ENCODE measurements around the gene MAOB.

Gene MAOB

DNA sequence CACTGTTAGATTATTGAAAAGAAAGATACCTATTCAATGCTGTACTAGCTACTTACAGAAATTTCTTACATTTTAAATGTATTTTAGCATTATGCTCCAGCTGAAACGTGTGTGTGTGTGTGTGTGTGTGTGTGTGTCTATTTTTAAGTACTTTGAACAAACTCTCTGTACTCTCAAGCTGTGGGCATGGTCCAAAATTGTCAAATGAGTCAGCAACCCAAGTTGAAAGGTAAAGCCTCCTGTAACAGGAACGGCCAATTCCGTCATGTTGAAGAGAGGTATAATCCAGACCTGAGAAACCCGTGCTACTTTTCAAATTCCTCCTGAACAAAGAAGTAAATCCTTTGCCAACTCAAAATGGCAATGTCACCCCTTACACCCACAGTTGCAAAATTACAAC lies 20.5 kb downstream of the MAOB start:
- DNase-seq (ENCODE audit: low read depth in 2 of 3, low spot score in 1 of 3), result no peak

DNA sequence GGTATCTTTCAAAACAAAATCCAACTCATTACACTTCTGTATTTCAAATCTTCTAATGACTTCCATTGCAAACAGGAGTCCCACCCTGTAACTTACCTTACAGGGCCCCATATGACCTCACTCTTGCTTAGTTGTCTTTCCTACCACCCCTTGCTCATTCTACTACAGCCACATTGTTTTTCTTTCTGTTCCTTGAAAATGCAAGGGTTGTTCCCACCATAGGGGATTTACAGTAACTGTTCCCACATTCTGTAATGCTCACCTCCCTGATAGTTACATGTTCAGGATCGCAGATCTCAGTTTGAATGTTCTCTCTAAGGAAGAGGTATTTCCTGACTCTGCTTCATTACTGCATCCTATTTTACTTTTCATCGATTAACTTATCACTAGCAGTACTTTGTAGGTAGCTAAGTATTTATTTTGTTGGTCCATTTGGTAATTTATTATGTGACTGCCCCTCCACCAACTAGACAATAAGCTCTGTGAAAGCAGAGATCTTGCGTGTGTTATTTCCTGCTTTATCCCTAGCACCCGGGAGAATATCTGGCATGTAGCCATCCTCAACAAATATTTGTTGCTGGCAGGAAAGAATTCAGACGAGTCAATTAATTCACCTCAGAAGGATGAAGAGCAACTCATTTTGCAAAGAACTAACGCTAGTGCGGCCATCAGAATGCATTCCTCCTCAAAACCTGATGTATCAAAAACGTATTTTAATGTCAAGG lies 21.4 kb downstream of the MAOB start:
- no peak for DNase-seq (ENCODE audit: low read depth in 2 of 3, low spot score in 1 of 3)

DNA sequence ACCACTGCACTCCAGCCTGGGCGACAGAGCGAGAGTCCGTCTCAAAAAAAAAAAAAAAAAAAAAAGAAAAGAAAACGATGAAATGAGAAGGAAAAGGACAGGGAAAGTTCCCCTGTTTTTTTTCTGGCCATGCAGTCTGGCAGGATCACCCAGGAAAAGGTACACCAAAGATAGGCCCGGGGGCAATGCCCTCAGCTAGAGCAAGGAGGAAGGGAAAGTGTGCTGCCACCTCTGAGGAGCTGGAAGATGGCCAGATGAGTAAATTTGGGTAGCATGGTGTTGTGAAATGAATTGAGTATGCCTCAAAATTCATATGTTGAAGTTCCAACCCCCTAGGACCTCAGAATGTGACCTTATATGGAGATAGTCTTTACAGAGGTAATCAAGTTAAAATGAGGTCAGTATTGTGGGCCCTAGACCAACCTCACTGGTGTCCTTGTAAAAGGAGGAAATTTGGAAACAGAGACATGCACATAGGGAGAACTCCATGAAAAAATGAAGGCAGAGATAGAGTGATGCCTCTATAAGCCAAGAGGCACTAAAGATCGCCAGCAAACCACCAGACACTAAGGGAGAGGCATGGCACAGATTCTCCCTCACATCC lies 28.9 kb downstream of the MAOB start:
- no peak for DNase-seq (ENCODE audit: low read depth in 2 of 3, low spot score in 1 of 3)

DNA sequence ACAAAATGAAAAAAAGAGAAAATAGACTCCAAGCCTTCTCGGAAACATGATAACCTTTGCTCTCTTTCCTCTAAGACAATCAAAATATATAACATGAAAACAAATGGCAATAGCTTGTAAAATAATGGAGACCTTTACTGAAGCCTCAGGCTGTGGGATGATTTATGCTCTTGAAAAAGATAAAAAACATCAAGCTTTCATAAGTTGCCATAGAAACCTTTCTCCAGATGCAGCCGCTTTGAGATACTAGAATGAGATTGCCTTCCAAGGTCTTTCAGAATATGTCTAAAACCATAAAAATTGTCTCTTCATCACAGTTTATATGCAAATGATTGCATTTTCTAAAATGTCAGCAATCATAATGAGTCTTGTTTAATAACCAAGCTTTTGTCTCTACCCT lies 31.6 kb downstream of the MAOB start:
- no peak for DNase-seq (ENCODE audit: low read depth in 2 of 3, low spot score in 1 of 3)

DNA sequence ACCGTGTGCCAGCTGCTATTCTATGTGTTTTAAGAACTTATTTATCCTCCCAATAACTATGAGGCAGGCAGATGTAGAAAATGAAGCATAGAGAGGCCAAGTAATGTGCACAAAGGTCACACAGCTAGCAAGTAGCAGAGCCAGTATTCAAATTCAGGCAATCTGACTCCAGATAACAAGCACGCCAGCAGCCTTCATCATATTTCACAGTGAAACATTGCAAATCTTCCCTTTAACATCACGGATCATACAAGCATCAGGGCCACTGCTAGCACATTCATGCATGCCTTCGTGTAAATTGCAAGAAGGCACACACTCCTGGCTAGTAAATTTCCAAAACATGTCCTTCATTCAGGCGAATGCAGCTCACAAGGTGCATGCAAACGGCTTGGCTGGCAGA lies 33.1 kb downstream of the MAOB start:
- no peak for DNase-seq (ENCODE audit: low read depth in 2 of 3, low spot score in 1 of 3)

DNA sequence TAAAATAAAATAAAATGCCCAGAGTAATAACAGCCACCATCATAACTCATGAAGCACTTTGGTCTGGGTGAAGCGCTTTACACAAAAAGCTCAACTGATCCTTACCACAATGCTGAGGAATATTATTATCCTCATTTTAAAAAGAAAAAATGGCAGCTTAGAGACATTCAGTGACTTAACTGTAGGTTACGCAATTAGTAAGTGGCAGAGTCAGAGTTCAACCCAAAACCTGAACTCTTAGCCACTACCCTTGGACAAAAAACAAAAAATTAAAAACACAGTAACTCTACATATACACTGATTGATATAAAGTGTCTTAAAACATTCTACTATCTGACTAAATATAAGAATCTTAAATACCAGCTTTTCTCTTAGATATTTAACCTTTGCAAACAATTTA lies 34.9 kb downstream of the MAOB start:
- no peak for DNase-seq (ENCODE audit: low read depth in 2 of 3, low spot score in 1 of 3)

DNA sequence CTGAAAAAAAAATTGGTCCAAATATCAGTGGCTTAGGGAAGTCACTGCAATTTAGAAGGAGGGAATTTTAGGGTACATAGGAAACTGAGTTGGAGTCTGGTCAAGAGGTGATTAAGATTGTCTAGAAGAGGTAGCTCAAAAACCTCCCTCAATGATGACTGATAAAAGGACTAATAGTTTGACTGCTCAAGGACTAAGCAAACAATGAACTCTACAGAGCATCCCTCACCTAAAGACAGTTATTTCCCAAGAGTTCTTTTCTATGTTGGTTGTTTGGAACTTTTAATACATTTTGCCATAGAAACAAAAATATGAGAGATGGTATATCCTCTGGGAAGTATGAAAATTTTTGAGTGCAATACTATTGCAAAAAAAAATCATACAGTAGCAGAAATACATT lies 35.7 kb downstream of the MAOB start:
- DNase-seq (ENCODE audit: low read depth in 2 of 3, low spot score in 1 of 3), result no peak

DNA sequence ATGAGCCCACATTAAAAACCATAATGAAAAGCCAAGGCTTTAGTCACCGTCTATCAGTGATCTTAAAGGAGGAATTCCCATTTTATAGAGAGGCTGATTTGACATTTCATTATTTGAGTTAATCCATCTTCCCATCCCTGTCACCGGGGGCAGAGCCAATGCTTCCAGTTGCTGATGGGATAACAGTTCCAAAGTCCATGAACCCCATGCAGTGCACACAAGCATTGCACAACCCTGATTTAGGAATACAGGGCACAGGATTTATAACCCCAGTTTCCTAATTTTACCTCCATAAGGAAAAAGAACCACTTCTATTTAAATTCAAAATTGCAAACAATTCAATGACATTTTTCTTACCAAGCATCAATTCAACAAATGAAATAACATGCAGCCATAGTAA lies 36.5 kb downstream of the MAOB start:
- no peak for DNase-seq (ENCODE audit: low read depth in 2 of 3, low spot score in 1 of 3)

DNA sequence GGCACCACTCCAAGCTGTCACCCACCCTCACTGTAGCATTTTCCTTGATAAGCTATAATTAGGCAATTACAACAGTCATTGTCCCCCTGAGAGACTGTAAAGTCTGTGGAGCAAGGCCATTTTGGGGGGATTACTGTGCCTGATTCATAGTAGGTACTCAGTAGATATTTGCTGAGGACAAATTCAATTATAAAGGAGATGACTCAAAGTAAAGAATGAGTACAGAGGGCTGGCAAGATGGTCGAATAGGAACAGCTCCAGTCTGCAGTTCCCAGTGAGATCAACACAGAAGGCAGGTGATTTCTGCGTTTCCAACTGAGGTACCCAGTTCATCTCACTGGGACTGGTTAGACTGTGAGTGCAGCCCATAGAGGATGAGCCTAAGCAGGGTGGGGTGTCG lies 42.0 kb downstream of the MAOB start:
- no peak for DNase-seq (ENCODE audit: low read depth in 2 of 3, low spot score in 1 of 3)

DNA sequence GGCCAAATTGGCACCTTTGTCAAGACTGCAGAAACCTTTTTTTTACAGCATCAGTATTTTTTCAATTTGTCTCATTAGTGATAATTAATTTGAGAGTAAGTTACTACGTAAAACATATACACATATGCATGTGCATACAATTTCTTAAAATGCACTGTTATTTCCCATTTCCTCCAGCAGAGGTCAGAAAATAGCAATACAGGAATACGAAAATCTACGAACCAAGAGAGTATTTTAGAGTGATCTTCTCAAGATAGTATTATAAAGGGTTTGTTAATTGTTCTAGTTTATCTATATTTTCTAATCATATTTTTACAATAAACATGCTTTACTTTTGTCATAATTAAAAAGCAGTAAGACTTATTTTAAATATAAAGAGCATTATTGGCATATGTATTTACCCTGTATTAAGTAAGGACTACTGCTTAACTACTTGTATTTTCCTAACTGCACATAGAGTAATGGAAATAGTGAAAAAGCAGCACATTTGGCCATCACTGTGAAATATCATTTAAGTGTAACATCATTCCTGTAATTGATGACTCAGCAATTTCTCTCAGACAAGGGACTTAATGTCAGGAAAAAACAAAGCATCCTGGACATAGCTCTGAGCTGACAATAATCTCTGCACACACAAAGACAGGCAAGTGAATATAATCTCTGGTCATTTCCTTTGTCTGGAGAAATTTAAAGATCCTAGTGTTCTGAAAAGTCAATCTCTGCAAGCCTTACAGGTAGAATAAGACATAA lies 45.6 kb downstream of the MAOB start:
- DNase-seq (ENCODE audit: low read depth in 2 of 3, low spot score in 1 of 3), result peak in 1 of 3 donors; percentile 2

DNA sequence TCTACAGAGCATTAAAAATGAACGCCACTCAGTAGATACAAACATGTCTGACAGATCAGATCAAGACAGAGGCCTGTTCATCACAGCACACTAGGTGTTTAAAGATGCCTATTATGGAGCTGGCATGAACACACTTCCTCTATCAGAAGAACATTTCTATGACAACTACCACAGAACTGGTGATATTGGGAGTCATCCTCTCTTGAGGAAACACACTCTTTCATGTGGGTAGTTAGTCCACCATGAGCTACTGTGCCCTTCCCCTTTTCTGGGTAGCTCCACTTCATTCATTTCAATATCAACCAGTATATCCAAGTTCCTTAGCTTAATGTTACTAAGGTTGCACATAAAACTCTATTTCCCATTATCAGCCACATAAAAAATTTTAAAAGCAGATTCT lies 46.7 kb downstream of the MAOB start:
- DNase-seq (ENCODE audit: low read depth in 2 of 3, low spot score in 1 of 3), result no peak

DNA sequence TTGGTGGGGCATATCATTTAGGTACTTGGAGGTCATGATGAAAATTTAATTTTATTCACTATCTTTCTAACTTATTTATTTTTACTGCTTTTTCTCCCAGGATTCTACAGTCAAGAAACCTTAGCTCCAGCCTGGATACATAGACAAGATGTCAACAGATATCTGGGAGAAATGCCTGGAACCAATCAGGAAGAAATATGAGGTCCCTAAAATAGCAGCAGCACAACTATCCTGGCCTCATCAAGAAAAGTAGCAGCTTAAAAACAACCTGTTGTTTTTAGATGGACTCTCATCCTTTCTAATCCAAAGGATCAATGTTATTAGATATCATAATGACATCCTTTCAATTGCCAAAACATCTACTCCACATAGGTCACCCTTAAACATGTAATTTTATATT lies 54.5 kb downstream of the MAOB start:
- DNase-seq (ENCODE audit: low read depth in 2 of 3, low spot score in 1 of 3), result no peak

DNA sequence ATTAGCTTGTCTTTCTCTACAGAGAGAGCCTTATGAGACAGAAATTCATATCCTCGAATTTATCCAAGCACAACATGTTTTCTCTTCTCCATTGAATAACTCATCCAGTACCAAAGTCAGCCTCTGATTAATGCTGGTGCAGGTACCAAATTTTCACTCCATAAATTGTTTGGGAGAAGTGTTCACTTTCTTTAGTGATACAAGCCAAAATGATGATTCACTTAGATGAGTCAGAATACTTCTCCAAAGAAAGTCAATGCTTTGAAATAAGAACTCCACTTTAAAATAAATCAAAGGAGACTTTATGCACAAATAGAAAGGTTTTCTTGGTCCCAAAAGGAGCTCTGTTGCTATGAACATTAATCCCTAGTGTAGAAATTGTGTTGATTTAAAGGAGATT lies 60.2 kb downstream of the MAOB start:
- DNase-seq (ENCODE audit: low read depth in 2 of 3, low spot score in 1 of 3), result no peak

DNA sequence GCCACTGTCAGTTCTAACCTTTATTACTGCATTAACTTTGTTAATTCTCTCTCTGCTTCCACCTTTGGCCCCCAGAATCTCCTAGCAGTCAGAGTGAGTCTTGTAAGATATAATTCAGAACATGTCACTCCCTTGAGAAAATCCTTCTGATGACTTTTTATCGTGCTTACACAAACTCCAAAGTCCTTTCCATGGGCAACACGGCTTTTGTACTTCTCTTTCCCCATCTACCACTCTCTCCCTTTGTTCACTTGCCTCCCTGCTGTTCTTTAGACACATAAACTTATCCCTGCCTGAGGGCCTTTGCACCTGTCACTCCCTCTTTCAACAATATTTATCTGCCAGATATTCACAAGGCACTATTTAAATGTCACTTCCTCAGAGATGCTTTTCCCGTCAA lies 64.8 kb downstream of the MAOB start:
- no peak for DNase-seq (ENCODE audit: low read depth in 2 of 3, low spot score in 1 of 3)

DNA sequence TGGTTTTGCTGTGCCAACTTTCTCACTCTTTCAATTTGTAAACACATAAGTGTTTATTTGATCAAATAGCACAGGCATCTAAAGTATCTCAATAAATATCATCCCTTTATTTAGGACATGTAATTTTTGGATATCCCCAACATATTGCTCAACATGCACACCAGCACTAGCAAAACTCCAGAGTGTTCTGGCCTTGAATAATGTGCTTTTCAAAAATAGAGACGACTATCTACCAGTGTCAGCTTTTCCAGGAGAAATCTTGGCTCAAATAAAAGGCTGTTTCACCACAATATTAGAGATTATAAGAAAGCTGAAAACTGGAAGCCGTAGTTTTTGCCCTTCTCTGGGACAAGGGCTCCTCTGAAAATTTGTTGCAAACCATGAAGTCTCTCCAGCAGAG lies 67.0 kb downstream of the MAOB start:
- DNase-seq (ENCODE audit: low read depth in 2 of 3, low spot score in 1 of 3), result no peak

DNA sequence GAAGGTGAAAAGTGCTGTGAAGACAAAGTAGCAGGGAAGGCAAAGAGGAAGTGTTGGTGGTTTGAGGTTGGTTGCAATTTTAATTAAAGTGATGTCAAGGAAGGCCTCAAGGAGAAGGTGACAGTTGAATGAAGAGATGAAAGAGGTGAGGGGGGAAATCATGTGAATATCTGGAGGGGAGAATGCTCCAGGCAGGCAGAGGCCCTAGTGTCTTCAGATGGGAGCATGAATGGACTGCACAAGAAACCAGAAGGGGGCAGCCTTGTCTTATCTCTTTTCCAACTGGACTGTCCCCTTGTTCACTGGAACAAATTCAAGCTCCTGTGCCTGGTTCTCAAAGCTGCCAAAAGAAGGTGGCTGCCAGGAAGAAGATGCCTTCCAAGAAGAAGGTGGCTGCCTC lies 68.4 kb downstream of the MAOB start:
- DNase-seq (ENCODE audit: low read depth in 2 of 3, low spot score in 1 of 3), result no peak

DNA sequence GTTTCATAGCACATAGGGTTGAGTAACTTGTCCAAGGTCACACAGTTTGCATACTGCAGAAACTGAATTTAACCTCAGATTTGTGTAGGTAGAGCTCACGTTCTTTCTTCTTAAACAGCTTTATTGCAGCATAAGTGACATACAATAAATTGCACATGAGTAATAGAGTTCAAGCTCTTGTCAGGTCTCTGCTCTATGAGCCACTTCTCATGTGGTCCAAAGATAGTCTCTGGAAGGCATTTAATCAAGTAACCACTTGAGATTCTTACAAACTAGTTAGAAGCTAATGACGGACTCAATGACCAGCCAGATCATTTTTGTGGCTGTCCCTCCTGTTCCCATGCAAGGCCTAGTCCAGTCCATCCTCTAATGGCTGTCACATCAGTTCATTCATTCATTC lies 68.9 kb downstream of the MAOB start:
- no peak for DNase-seq (ENCODE audit: low read depth in 2 of 3, low spot score in 1 of 3)

DNA sequence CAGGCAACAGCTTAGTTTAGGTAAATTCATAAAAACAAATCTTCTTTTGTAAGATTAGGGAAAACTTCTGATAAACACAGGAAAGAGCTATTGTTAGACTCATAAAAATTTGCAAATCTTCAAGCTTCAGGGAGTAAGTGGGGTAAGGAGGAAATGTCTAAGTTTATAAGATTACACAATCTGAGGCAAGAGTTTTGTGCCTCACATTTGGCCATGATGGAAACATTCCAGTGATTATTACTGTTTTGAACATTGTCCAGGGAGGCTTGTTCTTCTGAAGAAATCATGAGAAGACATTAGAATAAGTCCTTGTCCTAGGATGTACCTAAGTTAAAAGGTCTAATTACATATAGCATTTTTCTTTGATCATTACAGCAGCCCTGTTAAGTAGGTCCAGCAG lies 72.8 kb downstream of the MAOB start:
- DNase-seq (ENCODE audit: low read depth in 2 of 3, low spot score in 1 of 3), result no peak

DNA sequence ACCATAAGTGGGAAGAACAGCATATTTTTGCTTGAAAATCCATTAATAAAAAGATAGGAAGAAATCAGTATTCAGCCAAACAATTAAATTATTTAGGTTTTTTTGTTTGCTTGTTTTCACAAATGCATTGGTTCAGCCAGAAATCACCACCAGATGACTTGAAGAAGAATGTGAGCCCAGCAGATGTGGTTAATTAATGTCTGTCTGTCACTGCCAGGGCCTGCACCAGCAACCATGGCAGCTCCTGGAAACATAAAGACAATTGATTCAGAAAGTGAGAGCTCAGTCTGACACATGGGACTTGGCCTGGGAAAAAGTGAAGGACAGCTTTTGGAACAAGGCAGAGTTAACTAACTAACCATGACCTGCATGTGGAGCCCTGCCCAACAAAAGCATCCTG lies 74.0 kb downstream of the MAOB start:
- DNase-seq (ENCODE audit: low read depth in 2 of 3, low spot score in 1 of 3), result no peak

DNA sequence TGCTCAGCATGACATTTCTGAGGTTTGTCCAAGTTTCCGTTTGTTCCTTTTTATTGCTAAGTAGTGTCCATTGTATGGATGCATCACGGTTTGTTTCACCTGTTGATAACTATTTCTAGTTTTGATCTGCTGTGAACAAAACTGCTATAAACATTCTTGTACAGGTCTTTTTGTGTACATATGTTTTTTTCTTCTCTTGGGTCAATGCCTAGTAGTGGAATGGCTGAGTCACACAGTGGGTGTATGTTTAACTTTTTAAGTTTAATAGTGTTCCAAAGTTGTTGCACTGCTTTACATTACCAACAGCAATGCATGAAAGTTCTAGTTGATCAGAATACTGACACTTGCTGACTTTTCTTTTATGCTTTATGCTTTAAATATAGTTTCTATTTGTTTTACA lies 76.7 kb downstream of the MAOB start:
- no peak for DNase-seq (ENCODE audit: low read depth in 2 of 3, low spot score in 1 of 3)

DNA sequence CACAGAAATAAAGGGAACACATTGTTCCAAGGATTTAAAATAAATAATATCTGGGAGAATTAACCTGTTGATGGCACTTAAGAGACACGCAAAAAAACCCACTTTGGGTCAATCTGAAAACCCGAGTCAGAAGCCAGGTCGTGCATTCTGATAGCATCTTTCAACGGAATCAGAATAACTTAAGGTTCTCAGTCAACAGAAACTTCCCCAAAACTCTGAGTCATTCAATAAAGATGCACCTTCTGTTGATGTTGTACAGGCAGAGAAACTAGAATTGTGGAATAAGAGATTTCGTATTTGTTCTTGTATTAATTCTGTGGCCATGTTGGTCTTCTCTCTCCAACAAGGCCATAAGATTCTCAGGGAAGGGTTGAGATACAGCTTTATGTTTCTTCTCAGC lies 78.2 kb downstream of the MAOB start:
- DNase-seq (ENCODE audit: low read depth in 2 of 3, low spot score in 1 of 3), result no peak

DNA sequence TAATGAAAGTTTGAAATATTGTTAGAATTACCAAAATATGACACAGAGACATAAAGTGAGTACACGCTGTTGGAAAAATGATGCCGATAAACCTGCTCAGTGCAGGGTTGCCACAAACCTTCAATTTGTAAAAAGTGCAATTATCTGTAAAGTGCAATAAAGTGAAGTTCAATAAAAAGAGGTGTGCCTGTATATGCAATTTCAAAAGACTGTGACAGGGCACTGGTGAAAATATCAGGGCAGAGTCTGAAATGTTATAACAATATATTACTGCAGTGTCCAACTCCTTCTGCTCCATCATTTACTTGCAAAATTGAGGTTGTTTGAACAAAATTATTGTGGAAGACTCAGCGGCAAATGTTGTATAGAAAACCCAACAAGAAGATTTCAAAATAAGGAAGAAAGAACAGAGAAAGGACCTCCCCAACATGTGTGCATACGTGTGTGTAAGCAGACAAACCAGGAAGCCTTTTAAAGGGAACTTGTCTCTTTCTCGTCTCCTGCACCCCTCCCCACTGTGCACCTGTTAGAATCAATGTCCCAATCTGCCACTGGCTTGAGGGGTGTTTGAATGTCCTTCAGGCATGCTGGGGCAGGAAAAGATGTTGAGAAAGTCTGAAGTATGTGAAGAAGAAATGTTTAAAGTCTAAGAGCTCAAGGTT lies 96.2 kb downstream of the MAOB start:
- no peak for DNase-seq (ENCODE audit: low read depth in 2 of 3, low spot score in 1 of 3)

Data from stimulated activated CD4-positive, alpha-beta T cell treated with anti-CD3 and anti-CD28 coated beads, Interleukin-12 subunit alpha, Interleukin-12 subunit beta, amount 100 ng/mL, for 48 hours (primary cell).